Activated CD8-positive, alpha-beta memory T cell treated with anti-CD3 and anti-CD28 coated beads for 1 hour (primary cell): ENCODE measurements around the gene RBM5.

Source experiments
- DNase-seq, 2 donors: peaks; one replicate each; pipeline ENCODE4 v3.0.0-alpha.2; 2020; ENCODE audit warnings: low read depth in 1 of 2; ENCODE audit errors: extremely low read depth in 1 of 2

The RBM5 gene

DNA sequence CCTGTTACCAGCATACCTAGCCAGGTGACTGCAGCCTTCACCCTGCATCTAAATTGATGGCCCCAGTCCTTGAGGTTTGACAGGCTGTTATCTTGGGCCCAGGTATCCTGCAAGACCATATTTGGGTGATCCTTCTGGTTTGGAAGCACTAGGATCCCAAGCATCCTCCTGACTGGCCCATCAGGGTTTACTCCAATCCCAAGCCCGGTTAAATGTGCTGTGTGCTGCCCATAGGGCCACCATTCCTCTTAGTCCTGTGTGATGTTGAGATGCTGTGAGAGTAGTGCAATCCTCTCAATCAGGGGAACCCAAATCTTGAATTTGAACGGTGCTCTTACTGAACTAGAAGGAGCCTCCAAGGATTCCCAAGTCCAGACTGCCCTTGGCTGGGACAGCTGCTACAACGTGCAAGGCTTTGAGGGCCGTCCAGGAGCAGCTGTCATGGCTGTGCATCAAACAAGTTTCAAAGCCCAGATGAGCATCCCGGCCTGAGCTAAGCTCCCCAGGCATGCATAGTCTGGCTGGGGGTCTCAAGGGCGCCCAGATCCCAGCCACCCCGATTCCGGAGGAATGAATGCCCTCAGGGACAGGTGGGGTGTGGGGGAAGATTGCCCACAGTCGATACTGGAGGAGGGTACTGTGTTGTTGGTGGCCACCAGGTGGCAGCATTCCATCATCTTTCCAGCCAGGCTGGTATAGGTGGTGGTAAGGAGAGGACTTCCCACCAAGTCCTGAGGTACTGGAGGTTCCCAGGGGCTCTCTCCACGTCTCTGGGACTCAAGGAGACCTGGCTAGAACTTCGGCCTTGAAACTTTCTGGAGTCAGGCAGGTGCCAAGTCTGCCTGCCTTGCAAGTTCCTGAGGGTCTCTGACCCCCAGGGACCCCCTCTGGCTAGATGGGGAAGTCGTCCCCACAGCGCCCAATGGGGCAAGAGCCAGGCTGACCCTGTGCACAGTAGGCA is 32.6 kb downstream of the RBM5 start:
- DNase-seq = peak; percentile 19 to 54

DNA sequence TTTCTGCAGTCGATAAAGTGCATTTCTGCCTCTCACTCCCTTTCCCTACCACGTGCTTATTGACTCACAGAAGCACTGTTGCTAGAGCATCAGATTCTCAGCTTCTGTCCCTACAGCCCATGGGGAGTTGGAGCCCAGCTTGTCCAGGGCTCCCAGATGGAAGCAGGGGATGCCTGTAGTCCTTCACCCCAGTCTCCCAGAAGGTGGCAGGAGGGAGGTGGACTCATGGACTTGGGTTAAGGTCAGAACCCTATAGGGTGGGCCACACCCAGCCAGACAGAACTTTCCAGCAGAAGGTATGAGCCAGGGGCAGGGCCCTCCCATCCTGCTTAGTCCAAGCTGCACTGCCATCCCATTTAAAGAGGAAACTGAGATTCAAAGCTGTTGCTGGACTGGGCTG is 33.4 kb downstream of the RBM5 start:
- no peak for DNase-seq

DNA sequence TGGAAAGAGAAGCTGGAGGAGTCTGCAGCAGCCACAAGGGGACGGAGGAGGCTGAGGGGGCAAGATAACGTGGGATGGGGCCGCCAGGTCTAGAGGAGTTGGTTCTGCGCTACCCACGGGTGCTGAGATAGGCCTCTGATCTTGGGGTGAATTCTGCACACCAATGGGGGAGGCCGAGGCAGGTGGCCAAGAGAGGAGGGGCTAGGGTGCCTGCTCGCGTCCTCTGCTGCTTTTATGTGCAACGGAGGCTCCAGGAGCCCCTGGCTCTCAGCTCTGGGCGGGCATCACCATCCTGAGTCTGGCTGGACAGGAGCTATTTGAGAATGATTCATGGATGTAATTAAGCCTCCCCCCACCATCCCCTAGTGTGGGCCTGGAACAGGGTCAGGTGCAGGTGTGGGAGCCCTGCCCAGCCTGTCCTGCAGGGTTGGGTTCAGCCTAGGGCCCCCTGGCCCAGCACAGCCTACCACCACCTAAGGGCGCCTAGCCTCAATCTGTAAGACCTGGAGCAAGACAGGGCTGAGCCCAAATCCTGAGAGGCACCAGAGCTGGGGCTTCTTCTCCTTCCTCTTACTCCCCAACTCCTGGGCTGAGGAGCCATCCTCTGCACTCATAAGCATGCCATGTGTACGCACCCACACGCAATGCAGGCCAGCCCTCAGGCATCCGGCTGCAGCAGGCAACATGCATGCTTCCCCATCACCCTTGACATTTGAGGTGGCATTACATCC is 34.1 kb downstream of the RBM5 start:
- DNase-seq = no peak

DNA sequence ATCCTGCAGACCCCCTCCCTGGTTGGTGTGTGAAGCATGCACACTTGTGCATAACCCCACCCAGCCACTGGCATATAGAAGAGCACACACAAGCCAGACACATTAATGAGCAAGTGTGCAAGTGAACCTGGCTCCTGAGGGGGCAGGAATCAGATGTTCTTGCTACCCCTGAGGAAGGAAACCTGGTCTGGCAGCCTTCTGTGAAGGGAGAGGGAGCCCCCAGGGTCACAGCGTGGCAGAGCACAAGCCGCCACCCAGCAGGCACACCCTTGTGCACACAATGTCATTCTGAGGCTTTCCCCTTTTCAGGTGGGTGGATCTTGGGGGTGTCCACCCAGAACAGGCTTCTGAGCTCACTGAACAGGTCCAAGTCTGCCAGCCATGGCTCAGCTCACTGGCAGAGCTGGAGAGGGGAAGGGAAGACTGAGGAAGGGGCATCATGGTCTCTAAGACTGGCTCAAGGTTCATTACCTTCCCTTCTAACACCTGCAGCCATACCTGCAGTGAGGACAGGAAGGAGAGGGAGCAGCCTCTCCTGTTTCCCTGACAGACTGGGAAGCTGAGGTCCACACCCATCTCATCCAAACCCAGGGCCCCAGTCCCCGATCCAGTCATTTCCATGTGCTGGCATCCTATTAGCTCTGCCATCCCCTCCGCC is 34.8 kb downstream of the RBM5 start:
- no peak for DNase-seq

DNA sequence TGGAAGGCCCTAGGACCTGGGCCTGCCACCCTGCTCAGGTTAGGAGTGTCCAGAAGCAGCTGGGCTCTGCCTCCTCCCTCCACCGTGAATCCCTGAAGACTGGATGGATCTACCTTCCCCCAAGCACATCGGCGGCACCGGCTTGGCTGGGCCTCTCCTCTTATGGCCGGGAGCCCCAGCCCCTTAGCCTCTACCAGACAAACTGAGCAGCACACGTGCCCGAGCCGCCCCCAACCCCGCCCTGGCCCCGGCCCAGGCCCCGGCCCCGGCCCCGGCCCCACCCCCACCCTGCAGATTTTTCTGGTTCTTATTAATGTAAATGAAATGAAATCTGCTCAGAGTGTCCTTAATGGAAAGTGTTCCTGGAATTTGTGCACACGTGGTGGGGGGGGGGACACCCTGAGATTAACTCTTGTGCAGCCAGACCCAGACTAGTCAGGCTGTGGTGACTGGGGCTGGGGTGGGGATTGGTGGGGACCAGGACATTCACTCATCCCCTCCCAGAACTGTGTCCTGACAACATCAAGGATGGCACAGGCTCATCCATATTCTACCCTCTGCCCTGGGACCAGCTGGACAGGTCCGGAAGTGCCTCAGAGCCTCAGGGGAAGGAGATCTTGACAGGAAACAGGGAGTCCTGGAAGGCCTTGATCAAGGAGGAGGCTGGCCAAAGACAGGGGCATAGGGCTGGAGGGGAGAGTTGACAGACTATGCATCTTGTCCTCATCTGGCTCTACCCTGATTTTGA is 35.5 kb downstream of the RBM5 start:
- no peak for DNase-seq

DNA sequence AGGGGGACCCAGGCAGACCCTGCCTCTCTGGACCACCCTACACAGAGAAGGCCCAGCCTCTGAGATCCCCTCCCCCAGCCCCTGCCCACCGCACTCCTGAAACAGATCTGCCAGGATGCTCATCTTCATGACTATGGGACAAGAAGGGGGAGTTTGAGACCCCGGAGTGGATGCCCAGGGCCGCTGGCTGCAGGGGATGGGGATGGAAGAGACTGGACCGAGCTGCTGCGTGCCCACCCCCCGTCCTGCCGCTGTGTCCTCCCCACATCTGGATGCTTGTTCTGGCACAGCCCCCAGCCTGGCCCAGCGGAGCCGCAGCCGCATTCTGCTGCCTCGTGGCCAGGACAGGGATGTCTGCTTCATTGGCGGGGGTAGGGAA is 36.1 kb downstream of the RBM5 start:
- no peak for DNase-seq

DNA sequence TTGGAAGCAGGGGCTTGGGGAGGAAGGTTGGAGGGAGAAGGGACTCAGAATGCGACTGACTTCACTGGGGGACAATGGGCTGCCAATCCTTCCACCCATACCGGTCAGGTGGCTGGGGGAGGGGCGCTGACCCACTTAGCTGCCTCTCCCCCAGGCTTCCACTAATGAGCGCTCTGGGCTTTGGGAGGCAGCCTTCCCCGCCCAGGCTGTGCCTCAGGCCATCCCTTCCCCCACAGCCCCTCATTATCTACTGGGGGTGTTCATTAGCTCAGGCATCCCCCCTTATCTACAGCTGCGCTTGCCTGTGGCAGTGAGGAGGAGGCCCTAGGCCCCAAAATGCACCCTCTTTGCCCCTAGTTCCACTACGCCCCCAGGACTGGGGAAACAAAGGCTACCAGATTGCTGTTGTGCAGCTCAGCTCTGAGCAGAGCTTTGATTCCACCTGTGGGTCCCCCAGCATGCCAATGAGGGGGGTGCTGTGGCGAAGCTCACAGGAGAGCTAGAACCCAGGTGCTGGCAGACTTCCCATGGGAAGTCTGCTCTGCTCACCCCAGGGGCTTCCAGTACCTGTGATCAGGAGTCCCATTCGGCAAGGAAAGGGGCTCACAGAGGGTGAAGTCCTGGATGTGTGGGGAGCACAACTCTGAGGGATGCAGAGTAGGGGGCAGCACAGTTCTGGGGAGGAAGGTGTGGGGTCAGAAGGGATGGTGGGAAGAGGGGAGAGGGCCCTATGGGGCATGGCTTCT is 37.0 kb downstream of the RBM5 start:
- no peak for DNase-seq

DNA sequence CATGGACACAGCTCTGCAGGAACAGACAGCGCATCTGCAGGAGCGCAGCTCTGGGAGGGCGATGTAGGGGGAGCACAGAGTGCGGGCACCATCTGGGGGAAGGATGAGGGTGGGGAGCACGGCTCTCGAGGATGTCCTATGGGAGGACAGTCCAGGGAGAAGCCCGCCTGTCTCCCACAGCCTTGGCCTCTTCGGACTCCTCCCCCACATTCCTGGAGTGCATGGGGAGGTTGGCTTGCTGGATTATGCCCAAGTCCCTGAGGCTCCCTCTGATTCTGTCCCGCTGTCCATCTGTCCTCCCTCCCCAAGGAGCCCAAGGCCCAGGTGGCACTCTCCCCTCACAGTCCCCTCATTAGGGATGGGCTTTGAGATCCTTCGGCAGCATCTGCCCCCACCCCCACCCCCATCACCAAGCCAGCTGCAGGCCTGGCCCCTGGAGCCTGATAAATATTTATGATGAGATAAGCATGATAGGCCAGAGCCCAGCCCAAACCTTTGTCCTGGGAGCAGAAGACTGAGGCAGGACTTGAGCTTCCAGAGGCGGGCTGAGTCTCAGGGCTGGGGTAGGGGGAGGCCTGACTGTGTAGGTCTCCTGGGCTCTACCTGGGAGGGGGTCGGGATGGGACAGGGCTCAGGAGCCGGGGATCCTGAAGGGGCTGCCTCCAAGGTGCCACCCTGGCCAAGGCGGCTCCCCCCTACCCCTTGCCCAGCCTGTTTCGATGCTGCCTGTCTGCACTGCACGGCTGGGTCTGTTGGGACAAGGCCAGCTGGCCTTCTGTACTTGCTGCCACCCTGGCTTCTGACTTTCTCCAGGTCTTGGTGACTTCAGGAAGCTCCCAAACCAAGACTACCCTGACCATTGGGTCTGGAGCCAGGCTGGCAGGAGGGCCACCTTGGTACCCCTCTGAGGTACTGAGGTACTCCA is 37.8 kb downstream of the RBM5 start:
- DNase-seq = no peak

DNA sequence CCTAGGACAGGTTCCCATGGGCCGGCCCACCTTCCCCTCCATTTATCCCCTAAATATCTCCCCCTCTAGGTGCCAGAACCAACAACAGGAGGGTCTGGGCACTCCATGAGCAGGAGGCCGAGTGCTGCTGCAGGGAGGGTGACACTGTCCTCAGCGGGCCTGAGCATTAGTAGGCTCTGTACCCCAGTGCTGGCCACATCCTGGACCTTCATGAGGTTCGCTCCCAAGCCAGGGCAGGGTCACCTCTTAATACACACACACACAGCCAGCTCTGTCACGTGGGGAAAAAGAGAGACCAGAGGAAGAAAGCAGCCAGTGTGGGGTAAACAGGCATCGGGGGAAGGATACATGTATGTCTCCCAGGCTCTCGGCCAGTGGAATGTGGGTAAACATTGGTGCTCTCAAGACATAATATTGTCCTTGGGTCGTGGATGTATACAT is 38.6 kb downstream of the RBM5 start:
- no peak for DNase-seq

DNA sequence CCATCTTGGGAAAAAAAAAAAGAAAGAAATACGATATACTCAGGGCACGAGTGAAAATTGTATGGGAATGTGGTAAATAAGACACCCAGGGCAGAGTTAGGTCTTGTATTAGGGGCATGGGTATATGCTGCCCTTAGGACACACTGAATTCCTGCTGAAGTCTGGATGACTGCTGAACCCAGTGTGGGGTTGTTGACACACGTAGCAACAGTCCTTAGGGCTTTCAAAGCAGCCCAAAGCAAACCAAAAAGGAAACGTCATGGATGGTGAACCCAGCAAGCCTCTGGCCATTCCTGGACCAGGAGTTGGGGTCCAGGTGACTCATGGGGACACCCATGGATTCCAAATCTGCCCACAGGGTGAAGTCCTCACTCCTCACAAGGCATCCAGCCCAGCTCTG is 39.3 kb downstream of the RBM5 start:
- DNase-seq = no peak

DNA sequence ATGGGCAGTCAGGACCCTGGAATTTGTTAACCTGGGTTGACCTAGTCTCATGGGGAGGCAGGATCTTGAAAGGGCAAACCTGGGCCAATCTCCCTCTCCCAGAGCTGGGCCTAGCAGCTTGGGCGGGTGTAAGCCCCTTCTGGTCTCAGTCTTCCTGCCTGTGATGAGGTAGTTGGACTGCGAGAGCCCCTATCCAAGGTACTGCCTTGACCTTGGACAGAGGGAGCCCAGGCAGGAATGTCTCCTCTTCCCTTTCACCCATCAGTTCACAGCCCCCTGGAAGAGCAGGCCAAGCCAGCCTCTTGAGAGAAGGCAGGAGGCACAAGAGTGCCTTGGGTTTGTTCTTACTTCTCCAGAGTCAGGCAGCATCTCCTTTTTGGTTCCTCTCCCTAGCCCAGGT is 41.7 kb downstream of the RBM5 start:
- no peak for DNase-seq

DNA sequence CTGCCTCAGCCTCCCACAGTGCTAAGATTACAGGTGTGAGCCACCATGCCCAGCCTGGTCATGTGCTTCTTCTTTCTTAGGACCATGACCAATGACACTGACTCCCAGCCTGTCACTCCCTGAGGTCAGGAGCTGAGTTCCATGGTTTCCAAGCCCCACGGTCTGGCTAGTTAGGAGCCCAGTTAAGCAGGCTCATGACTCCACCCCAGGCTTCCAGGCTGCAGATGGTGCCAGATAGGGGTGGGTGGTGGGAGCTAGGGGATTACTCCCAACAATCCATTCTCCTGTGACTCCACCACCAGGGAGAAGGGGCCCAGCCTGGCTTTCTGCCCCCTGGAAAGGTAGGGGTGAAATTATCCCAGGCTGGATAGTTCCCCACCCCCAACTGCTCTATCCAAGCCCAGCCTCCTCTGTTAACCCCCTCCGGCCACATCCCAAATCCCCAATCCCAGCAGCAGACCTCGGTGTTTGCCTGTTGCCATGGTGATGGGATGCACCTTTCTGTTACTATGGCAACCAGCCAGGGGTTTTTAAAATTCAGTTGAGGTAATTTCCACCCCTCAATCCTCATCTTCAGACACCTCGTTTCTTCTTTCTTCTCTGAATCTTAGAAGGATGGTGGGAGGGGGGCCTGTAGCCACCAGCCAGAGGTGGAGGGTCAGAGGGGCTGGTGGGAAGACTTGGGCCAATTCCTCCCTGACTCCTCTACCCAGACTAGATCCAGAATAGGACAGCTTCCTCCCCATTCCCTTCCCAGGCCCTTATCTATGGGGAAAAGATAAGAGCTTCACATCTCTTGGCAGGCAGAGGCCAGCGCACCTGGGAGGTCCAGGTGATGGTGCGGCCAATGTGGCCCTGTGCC is 43.9 kb downstream of the RBM5 start:
- no peak for DNase-seq

DNA sequence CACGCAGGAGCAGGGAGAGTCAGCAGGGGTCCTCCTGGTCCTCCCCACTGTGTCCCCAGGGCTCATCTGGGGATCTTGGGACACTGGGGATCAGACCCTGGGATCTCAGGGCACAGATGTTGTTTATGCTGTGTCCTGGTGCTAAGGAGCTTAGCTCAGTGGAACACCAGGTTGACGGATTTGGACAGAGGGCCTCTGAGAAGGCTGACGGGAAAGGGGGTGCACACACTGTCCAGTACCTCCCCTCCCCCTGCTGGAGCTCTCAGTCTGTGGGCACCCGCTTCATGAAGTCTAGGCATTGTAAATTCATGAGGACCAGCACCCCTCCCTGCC is 44.5 kb downstream of the RBM5 start:
- no peak for DNase-seq

DNA sequence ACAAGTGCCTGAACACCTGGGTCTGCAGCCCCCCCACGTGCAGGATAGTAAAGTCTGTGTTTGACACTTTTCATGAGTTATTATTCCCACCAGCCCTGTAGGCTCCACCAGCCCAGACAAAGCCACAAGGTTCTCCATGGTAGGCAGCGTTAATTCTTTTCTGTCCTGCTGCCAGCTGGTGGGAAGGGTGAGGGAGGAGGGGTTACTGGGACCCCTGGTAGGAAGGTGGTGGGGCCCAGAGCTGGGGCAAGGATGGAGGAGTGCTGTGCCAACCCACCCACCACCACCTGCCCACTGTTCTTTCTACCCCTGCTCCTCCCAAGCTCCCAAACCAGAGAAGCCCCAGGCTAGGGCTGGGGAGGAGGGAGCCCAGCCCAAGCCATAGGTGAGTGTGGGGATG is 45.6 kb downstream of the RBM5 start:
- DNase-seq = no peak

DNA sequence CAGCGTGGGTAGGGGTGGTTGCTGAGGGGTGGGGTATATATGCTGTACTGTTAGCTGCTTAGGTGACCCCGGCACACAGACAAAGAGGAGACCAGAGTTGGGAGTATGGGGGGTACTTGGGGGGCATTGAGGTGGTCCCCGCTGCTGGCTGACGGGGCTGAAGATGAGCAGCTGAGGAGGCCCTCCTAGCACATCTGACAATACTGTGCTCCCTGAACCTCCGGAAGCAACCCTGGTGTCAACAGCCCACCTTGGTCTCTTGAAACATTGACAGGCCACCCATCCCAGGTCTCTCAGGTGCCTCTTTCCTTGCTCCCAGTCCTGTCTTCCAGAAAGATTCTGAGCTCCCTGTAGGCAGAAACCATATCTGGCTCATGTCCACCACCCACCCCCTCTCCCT is 47.2 kb downstream of the RBM5 start:
- DNase-seq = no peak

DNA sequence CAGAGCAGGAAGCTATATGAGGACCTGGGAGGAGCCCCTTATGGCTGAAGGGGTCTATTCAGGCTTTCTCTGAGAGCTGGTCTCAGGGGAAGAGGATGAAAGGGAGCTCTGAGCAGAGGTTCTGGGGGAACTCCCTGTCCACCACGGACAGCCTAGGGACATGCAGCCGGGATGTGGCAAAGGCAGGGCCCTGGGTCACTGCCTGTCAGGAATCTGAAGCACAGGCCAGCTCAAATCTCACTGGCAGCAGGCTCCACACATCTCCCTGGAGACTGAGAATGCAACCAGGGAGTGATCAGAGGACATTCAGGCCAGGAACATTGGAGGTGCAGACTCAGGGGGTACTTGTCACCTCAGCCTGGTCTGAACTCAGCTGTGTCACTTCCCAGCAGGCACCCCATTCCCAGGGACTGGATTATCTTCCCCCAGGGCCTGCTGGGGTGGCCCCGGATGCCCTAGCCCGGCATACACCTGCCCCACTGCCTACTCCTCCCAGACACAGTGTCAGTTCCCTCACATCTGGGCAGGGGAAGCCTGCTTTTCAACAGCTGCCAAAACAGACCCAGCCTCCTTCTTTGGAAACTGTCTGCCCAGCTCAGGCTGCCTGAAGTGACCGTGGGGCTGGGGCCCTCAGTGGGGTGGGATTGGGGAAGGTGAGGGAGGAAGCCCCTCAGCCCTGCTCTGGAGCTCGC is 48.1 kb downstream of the RBM5 start:
- DNase-seq = no peak

DNA sequence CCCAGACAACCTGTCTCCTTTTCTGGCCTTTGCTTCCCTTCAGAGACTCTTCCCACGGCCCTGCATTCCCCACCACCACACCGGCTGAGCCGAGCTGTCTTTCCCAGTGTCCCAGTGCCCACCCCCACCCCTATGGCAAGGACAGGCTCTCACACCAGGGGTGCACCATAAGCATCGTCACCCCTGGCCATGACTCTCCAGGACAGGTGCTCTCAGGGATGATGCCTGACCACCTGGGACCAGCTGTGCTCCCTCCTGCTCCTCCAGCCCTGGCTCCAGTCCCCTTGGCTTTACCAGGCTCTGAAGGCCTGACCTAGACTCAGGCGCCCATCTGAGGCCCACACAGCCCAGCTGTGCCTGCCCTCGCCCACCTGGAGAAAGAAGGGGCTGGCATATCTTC is 48.8 kb downstream of the RBM5 start:
- no peak for DNase-seq
